Neural cell (in vitro differentiated cells): ENCODE data around the gene APBB2.

Experiments used
- CTCF ChIP-seq: fragments of 450-650 bp; IDR thresholded peaks from 2 replicates; pipeline ENCODE4 v1.5.1; 2014; ENCODE audit warnings: antibody characterized with exemption, mild to moderate bottlenecking, moderate library complexity; ENCODE audit not compliant: poor library complexity, severe bottlenecking
- EZH2 ChIP-seq: fragments of 200-600, 300-800 bp; shearing (Covaris generic), sonication (generic); IDR thresholded peaks from 2 replicates; pipeline ENCODE4 v1.6.1; 2014; ENCODE audit warnings: antibody characterized with exemption, low read length, borderline replicate concordance, mild to moderate bottlenecking; ENCODE audit not compliant: insufficient read depth, poor library complexity, severe bottlenecking
- REST ChIP-seq: IDR thresholded peaks from 2 replicates; pipeline ENCODE4 v1.6.1; 2012; ENCODE audit warnings: borderline replicate concordance
- TAF1 ChIP-seq: IDR thresholded peaks from 2 replicates; pipeline ENCODE4 v1.6.1; 2012; ENCODE audit warnings: low read depth

GRCh38 chr4:40829586-40829985 lies 384.8 kb downstream of the APBB2 start:
- no peak for TF ChIP-seq CTCF
- no peak for TF ChIP-seq EZH2
- TF ChIP-seq REST: no peak
- no peak for TF ChIP-seq TAF1
